IPS-NIHi7 (cell line): ENCODE measurements around the gene FAM83B.
"Not testable (repeated sequence)": the region's sequence is repeated elsewhere in the genome, so short reads cannot be mapped to it uniquely, and the experiment has no call there.

Source experiments
- DNase-seq: peaks from one replicate; pipeline ENCODE4 v3.0.0; 2012; ENCODE audit warnings: mixed read lengths; ENCODE audit errors: extremely low spot score

FAM83B gene

DNA sequence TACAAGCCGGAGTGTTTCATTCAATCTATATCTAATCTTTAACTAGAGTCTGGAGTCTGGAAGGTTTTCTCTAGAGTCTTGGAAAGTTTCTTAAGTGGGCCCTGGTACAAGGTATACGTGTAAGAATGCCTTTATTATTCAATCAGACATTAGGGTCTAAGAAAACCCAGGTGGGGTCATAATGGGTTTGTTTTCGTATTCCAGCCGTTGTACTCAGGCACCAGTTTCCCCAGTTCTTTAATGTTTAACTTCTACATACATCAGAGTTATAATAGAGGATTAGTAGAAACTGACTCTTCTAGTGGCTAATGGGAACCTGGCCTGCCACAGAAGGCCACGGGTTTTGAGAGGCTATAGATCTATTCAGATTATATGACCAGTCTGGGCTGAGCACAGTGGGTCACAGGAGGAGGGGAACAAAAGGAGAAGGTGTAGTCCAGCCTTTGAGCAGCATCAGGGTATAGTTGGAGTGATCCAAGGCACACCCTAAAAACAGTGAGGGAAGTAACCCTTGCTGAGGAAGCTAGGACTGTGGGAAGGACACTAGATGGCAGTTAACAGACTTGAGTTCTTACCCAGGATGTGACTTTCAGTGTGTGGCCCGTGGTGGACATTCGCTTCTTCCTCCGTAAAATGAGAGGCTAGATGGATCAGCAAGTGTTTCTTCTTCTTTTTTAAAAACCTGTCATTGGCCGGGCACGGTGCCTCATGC, 15.5 kb downstream of the FAM83B start:
- DNase-seq: no peak

DNA sequence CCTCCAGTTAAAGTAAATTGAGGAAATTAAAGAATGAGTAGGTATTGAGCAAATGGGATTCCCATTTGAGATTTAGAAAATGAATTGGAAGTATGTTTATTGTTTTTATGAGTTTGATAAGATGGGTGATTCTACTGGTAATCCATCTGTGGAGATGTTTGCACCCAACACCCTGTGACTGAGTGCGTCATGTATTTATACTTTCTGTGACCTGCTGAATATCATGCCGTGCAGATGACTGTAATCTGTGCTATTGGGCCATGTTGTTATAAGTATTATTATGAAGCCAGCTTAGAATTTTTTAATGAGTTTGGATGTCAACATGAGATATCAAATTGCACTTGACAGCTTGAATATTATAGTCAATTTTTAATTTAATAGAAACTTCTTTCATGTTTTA, 17.7 kb downstream of the FAM83B start:
- no peak for DNase-seq

DNA sequence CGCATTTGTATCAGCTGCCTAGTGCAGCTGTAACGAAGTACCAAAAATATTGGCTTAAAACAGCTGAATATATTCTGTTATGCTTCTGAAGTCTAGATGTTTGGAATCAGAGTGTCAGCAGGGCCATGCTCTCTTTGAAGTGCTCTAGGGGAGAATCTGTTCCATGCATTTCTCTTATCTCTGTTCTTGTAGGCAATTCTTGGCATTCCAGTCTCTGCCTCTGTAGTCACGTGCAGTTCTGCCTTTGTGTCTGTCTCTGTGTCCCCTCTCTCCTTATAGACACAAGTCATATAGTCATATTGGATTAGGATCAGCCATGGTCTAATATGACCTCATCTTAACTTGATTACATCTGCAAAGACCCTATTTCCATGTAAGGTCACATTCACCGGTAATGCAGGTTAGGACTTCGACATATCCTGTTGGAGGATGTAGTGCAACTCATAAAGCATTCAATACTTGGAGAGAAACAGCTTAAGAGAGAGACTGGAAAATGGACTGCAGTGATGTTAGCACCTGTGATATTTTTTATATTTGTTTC, 18.6 kb downstream of the FAM83B start:
- DNase-seq: peak; percentile 11

DNA sequence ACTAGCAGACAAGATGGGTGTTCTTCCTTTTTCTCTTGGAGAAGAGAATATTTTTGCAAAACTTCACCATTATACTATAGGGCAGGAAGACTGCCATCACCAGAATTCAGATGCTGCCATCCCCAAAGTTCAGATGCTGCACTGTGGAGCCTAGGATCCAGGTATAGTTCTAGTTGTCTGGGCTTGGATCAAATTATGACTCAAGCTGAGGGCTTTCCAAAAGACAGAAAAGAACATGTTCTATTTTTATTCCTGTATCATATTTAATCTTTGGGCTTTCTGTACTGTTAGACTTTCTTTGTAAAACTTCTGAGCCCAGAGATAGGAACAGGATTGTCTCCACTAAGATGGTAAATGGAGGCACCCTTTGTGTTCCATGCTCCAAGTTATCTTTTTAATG, 22.0 kb downstream of the FAM83B start:
- no peak for DNase-seq

DNA sequence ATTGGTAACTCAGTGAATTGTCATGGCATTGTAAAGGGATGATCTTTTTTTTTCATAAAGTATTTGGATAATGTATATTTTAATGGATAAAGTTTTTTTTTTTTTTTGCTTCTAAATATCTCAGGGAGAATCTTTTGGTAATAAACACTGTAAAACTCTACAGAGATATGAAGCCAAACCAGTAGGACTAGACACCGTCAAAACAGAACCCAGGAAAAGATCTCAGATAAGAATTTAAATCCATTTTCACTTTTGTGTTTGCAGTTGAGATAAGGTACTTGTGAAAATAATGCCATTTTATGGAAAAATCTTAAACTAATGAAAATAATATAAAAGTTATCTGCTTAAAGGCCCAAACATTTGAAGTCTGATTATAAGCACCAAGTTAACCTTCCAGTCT, 27.0 kb downstream of the FAM83B start:
- DNase-seq: no peak

DNA sequence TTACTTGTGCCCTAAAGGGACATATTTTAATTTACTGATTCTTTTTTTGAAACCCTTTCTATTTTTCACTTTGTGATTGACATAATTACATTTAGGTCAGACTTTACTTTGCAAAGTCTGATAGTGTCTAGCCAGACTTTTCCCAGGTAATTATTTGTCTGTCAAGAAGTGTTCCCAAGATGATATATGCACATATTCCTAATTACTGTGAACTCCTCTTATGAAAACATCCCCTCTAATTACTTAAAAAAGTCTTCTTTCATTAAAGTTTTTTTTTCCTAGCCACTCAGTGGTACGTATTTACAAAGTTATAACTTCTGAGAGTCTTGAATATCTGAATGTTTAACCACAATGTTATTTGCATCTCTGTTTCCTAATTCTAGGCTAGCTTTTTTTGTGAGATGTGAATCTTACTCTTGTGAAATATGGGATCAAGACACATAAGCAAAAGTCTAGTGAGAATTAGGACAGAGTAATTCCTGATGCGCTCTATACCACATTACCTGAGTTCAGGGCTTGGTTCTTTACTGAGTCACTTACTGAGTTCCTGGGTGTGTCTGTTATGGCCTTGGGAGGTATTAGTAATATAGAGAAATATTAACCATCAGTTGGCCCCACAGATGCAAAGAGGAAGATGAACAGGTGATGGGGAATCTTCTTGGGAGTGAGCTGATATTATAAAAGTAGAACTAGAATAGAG, 27.9 kb downstream of the FAM83B start:
- DNase-seq: no peak

DNA sequence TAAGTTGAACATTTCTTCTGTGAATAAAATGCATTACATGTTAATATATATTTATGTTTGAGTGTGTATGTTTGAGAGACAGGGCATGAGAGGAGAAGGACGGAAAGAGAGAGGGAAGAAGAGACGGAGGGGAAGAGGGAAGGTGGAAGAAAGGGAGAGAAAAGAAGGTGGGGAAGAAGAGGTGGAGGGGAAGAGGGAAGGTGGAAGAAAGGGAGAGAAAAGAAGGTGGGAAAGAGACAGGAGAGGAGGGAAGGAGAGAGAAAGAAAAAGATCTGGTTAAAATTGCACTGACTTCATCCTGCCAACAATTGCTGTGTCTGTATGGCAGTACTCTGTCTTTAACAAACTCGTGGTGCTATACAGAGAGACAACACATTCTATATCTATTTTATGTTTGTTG, 29.0 kb downstream of the FAM83B start:
- DNase-seq: no peak

DNA sequence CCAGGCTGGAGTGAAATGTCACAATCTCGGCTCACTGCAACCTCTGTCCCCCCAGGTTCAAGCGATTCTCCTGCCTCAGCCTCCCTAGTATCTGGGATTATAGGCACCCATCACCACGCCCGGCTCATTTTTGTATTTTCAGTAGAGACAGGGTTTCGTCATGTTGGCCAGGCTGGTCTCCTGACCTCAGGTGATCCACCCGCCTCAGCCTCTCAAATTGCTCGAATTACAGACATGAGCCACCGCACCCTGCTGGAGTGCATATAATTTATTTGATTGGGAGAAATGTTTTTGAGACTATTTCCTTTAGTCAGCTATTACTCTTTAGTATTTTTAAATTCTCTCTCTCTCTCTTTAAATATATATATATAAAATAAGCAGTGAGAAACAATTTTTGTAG, 29.8 kb downstream of the FAM83B start:
- DNase-seq: no peak

DNA sequence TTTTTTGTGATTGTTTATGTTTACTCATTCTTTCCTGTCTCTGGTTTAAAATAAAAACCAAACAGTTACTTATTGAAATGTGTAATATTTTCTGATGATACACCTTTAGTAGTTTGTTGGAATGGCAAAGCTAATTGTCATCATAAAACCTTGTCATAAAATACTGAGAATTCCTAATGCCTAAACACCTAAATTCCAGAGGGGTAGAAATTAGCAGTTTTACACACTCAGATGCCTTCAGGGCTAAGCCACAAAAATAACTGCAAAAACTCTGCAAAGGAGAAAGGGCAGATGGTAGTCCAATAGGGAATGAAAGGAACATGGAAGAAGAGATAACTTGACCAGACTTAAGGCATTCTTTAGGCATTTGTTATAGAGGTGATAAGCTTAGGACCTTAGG, 30.3 kb downstream of the FAM83B start:
- no peak for DNase-seq

DNA sequence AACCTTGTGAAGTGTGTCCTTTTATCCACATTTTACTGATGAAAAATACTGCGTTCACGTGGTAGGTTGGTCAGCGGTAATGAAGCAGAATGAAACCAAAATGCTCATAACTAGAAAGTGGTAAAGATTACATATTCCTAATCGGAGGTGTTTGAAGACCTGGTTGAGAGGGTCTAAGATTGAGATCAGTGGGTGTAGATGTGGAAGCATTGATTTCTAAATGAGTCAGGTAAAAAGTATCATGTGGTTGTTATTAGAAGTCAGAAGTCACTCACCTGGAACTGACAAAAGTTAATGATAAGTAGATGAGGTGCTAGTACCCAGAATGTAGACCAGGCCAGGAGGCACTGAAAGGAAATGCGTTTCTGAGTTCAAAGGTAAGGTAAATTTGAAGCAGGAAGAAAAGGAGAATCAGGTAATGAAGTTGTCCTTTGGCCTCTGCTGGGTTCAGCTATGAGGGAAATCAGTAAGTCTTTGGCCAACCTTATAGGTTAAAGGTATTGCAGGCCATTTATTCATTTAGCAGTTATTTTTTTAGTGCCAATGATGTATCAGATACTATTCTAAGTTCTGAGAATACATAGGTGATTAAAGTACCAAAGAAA, 31.2 kb downstream of the FAM83B start:
- DNase-seq: no peak

DNA sequence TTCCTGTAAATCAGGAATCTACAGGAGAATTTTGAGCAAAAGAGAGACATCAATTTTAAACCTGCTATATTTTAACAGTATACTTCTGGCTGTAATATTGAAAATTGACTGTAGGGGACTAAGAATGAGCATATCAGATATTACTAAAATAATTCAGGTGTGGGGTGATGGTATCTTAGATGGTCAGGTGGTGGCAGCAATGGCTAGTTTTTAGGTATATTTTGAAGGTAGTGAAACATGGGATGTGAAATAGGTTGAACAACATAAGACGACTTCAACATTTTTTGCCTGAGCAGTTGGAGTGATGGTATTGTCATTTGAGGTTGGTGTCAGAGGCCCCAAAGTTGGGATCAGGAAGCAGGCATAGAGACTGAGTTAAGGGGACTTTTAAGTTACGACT, 32.1 kb downstream of the FAM83B start:
- DNase-seq: no peak

DNA sequence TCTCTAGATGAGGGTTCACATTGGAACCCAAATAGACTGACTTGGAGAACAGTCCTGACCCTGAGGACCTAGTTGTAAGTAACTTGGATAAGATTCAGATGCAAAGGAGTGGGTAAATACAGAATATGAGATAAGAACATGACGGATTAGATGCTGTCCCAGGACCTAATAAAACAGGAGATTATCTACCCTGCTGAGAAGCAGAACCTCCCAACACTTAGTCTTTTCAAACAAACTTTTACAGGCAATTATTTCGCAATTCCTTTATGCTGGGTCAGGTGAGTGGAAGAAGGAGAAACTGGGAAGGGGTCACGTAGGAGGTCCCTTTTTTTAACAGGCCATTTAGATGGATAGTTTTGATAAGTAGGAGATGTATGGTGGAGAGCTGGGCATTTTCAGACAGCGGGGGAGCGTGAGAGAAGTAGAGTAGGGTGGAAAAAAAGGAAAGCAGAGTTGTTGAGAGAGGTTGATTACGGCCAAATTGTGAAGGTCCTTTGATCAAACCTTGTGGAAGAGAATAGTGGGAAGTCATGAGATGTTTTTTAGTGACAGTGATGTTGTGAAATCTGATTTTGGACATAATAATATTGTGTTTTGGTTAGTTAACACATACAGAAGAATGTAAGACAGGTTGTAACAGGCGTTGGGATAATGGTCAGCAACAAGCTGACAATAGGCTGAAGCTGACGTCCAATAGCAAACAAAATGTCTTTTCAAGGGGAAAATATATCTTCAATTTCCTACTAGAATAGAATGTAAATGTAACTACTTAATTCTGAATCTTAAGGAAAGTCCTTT, 32.8 kb downstream of the FAM83B start:
- no peak for DNase-seq

DNA sequence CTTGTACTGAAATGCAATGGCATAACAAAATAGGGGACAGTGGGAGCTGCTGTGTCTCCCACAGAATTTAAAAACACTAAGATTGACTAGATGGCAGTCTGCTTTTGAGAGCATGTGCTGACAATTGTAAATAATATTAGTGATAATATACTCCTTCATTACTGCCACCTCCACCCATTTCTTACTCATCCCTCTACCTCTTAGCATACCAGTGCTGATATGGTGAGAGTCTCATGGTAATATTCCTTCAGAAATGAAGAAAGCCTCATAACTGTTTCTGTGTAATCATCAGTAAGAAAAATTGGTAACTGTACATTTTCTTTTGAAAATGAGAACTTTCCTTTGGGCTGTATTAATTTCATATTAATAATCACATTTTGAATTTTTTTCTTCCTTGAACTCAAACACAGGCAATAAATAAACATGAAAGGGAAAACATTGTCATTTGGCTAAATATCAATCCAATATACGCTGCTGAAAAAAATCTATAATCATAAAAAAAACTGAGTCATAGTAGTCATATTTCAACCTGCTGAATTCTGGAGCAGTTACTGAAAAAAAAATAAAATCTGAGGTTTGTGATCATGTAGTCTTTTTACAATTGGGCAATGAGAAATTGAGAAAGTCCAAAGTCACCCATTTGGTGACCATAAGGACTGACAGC, 34.6 kb downstream of the FAM83B start:
- no peak for DNase-seq

DNA sequence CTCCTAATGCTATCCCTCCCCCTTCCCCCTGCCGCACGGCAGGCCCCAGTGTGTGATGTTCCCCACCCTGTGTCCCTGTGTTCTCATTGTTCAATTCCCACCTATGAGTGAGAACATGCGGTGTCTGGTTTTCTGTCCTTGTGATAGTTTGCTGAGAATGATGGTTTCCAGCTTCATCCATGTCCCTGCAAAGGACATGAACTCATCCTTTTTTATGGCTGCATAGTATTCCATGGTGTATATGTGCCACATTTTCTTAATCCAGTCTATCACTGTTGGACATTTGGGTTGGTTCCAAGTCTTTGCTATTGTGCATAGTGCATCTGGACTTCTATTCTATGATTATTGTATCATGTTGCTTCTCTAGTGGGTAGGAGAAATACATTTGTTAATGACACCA, 35.3 kb downstream of the FAM83B start:
- DNase-seq: not testable (repeated sequence)

DNA sequence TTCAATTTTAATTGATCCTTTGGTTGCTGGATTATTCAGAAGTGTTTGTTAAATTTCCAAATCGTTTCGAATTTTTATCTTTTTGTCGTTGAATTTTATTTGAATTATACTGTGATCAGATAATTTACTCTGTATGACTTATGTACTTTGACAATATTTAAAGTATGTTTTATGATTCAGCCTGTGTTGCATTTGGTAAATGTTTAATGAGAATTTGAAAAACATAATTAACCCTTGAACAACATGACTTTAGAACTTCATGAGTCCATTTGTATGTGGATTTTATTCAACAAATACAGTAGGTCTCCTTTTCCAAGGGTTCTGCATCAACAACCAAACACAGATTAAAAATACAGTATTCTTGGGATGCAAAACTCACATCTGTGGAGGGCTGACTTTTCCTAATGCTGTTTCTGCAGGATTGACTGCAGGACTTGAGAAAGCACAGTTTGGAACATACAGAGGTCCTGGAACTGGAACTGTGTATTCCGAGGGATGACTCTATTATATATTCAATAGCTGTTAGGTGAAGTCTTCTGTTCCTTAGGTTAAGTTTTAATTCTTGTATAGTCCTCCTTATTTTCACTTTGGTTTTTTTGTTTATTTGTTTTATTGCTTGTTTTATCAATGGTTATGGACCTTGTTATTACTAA, 40.5 kb downstream of the FAM83B start:
- no peak for DNase-seq

DNA sequence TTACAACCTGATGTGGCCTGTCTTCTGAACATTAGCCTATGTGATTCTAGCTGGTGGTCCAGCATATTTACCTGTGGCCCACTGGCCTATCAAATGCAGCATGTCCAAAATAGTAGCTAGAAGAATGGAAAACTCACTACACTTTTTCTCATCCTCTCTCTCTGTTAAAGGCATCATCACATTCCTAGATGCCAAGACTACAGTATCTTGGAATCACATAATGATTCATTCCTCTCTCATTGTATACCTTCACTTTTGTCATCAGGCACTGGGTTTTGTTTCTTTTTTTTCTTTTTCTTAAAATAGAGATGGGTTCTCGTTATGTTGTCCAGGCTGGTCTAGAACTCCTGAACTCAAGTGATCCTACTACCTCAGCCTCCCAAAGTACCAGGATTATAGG, 45.0 kb downstream of the FAM83B start:
- DNase-seq: no peak

DNA sequence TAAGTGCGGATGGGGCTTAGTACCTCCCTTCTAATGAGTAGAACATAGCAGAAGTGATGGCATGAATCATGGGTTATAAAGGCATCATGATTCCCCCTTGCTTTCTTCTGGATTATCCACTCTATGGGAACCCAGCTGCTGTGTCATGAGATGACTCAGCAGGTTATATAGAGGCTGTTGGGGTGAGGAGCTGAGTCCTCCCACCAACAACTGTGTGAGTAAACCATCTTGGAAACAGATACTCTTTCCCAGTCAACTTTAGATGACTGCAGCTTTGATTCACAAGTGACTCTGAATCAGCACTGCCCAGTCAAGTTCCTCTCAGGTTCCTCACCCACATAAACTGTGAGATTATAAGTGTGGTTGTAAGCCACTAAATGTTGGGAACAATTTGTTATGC, 46.3 kb downstream of the FAM83B start:
- no peak for DNase-seq

DNA sequence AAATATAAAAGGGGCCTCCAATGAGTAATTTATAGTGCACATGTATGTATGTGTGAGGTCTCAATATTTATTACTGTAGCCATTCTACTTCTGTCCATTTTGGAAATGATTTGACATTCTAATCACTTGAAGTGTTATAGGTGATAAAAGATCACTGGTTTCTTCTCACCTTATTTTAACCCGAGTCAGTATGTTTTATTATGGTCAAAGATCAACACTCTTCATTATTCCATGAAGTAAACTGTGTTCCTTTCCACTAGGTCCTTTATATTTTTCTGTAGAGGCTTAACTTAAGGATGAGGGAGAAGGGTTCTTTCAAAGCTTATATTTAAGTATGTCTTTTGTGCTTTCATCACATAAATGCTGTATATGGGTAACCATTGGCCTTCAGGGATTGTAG, 47.2 kb downstream of the FAM83B start:
- DNase-seq: no peak

DNA sequence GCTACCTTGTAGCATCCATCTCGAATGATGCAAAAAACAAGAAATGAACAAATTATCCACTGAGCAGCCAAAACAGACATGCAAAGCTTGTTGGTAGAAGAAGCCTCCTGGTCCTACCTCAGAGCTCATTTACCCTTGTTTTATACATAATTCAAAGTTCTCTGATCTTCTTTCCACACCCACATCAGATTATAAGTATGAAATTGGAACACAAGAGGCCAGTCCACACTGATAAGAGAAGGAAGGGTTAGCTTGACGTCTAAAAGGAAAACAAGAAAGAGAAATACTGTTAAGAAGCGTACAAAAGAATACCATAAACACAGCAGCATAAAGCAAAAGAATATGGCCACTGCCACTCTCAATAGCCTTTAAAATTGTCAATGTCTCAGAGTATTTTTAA, 49.7 kb downstream of the FAM83B start:
- no peak for DNase-seq

DNA sequence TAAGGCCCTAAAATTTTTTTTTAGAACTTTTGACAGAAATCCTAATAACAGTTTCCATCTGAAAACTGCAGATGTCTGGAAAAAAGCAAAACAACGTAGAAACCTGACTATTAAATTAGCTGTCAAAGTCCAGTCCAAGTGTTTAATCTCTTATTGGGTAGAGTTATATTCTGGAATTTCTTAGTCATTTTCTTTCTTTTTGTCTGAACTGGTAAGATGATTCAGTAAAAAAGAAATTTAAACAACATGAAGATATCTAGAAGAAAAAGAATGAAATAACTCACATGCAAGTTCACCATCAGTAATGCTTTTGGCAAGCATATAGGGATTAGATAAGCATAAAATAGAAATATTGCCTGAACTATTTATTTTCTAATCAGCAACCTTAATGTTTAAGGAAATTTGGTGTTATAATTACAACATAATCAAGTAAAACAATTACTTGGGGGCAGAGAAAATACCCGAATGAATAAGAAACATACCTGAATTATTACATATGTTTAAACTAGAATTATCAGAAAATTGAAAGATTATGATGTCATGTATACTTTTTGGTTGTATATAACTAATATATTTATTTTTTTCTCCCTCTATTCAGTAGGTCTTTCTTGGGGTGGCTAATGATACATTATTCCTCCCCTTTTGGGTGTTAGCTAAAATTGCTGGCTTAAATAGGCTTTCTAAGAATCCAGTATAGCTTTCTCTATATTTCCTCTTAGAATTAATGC, 51.1 kb downstream of the FAM83B start:
- no peak for DNase-seq
